H9 (cell line): Measurements from ENCODE around the gene ATM. TPM values are rescaled to one million over a fixed set of nuclear protein-coding genes. Genes with fewer than 3 reads are reported as not detected.

Experiments
- DNase-seq: peaks from one replicate; pipeline ENCODE4 v3.0.0-alpha.2; 2017
- H2AFZ ChIP-seq: one replicate; pipeline ENCODE4 v1.6.1; 2013; ENCODE audit warnings: mild to moderate bottlenecking, low read length, control low read depth, moderate library complexity
- H2AK5ac ChIP-seq: 2 replicates; pipeline ENCODE4 v1.6.1; 2013; ENCODE audit warnings: low read length, control low read depth, mixed read lengths; ENCODE audit not compliant: insufficient read length
- H2BK120ac ChIP-seq: one replicate; pipeline ENCODE4 v1.6.1; 2013; ENCODE audit warnings: low read depth, mild to moderate bottlenecking, low read length, control low read depth, inconsistent platforms; ENCODE audit not compliant: poor library complexity, severe bottlenecking
- H2BK12ac ChIP-seq: 2 replicates; pipeline ENCODE4 v1.6.1; 2013; ENCODE audit warnings: low read length, control low read depth, mixed read lengths, low read depth; ENCODE audit not compliant: insufficient read length
- H2BK15ac ChIP-seq: 2 replicates; pipeline ENCODE4 v1.6.1; 2013; ENCODE audit warnings: low read depth, low read length, control low read depth
- H2BK20ac ChIP-seq: one replicate; pipeline ENCODE4 v1.6.1; 2013; ENCODE audit warnings: low read depth, mild to moderate bottlenecking, low read length, control low read depth, inconsistent platforms; ENCODE audit not compliant: poor library complexity, severe bottlenecking
- H2BK5ac ChIP-seq: 2 replicates; pipeline ENCODE4 v1.6.1; 2013; ENCODE audit warnings: low read length, control low read depth, mixed read lengths; ENCODE audit not compliant: insufficient read length
- H3K14ac ChIP-seq: 2 replicates; pipeline ENCODE4 v1.6.1; 2013; ENCODE audit warnings: low read length, control low read depth; ENCODE audit not compliant: insufficient read depth
- H3K18ac ChIP-seq: 2 replicates; pipeline ENCODE4 v1.6.1; 2013; ENCODE audit warnings: low read depth, mild to moderate bottlenecking, mixed read lengths, low read length, control low read depth; ENCODE audit not compliant: insufficient read length
- H3K23ac ChIP-seq: 2 replicates; pipeline ENCODE4 v1.6.1; 2013; ENCODE audit warnings: low read length, control low read depth, mixed read lengths, low read depth; ENCODE audit not compliant: insufficient read length
- H3K23me2 ChIP-seq: 2 replicates; pipeline ENCODE4 v1.6.1; 2013; ENCODE audit warnings: low read depth, mild to moderate bottlenecking, mixed read lengths, low read length, control low read depth; ENCODE audit not compliant: insufficient read length, poor library complexity, severe bottlenecking
- H3K27ac ChIP-seq: 2 replicates; pipeline ENCODE4 v1.5.1; 2013; ENCODE audit warnings: low read length, control low read depth, mixed read lengths, low read depth; ENCODE audit not compliant: insufficient read length
- H3K27me3 ChIP-seq: 2 replicates; pipeline ENCODE4 v1.6.1; 2013; ENCODE audit warnings: low read length, control low read depth, inconsistent platforms; ENCODE audit not compliant: insufficient read depth
- H3K4ac ChIP-seq: 2 replicates; pipeline ENCODE4 v1.6.1; 2013; ENCODE audit warnings: low read depth, mild to moderate bottlenecking, control low read depth, inconsistent platforms, low read length, moderate library complexity
- H3K4me1 ChIP-seq: 2 replicates; pipeline ENCODE4 v1.6.1; 2013; ENCODE audit warnings: low read length, control low read depth, inconsistent platforms; ENCODE audit not compliant: insufficient read depth
- H3K4me2 ChIP-seq: 2 replicates; pipeline ENCODE4 v1.6.1; 2013; ENCODE audit warnings: low read length, control low read depth, mixed read lengths; ENCODE audit not compliant: insufficient read length, insufficient read depth
- H3K56ac ChIP-seq: 2 replicates; pipeline ENCODE4 v1.6.1; 2013; ENCODE audit warnings: low read depth, mild to moderate bottlenecking, mixed read lengths, low read length, control low read depth; ENCODE audit not compliant: insufficient read length
- H3K79me1 ChIP-seq: 2 replicates; pipeline ENCODE4 v1.6.1; 2013; ENCODE audit warnings: low read depth, mild to moderate bottlenecking, moderate library complexity, low read length, control low read depth, inconsistent platforms; ENCODE audit not compliant: insufficient read depth, poor library complexity, severe bottlenecking
- H3K79me2 ChIP-seq: 2 replicates; pipeline ENCODE4 v1.6.1; 2013; ENCODE audit warnings: low read length, control low read depth, inconsistent platforms; ENCODE audit not compliant: insufficient read depth
- H3K9ac ChIP-seq: 2 replicates; pipeline ENCODE4 v1.6.1; 2013; ENCODE audit warnings: low read length, control low read depth, mixed read lengths; ENCODE audit not compliant: insufficient read length; ENCODE audit errors: extremely low read depth
- H3K9me3 ChIP-seq: one replicate; pipeline ENCODE4 v1.6.1; 2013; ENCODE audit warnings: low read depth, low read length, inconsistent platforms; ENCODE audit not compliant: control insufficient read depth
- H3T11ph ChIP-seq: one replicate; pipeline ENCODE4 v1.6.1; 2013; ENCODE audit warnings: mild to moderate bottlenecking, low read length, control low read depth, inconsistent platforms
- H4K20me1 ChIP-seq: one replicate; pipeline ENCODE4 v1.6.1; 2013; ENCODE audit not compliant: control insufficient read depth, insufficient read length, insufficient read depth
- H4K5ac ChIP-seq: 2 replicates; pipeline ENCODE4 v1.6.1; 2013; ENCODE audit warnings: low read depth, mild to moderate bottlenecking, mixed read lengths, low read length, control low read depth; ENCODE audit not compliant: insufficient read length
- H4K8ac ChIP-seq: replicated peaks from 2 replicates; pipeline ENCODE4 v1.6.1; 2013; ENCODE audit warnings: low read length, control low read depth, mixed read lengths, low read depth; ENCODE audit not compliant: insufficient read length
- H4K91ac ChIP-seq: 2 replicates; pipeline ENCODE4 v1.6.1; 2013; ENCODE audit warnings: low read depth, mild to moderate bottlenecking, moderate library complexity, mixed read lengths, low read length, control low read depth; ENCODE audit not compliant: insufficient read length
- H3K27ac Mint-ChIP-seq, 3 experiments: 2 replicates in 2 of 3; 3 replicates in 1 of 3; pipeline ENCODE4 v1.8.0; 2020 to 2021; ENCODE audit warnings: mixed read lengths in 3 of 3, mild to moderate bottlenecking in 1 of 3, moderate library complexity in 1 of 3
- H3K27me3 Mint-ChIP-seq: 2 replicates; pipeline ENCODE4 v1.8.0; 2021; ENCODE audit warnings: low read depth, mild to moderate bottlenecking, moderate library complexity, mixed read lengths
- H3K36me3 Mint-ChIP-seq, 3 experiments: 2 replicates in 2 of 3; 3 replicates in 1 of 3; pipeline ENCODE4 v1.8.0; 2020 to 2021; ENCODE audit warnings: low read depth in 3 of 3, mixed read lengths in 3 of 3; ENCODE audit not compliant: insufficient read depth in 1 of 3
- H3K4me1 Mint-ChIP-seq, 2 experiments: 2 replicates each; pipeline ENCODE4 v1.8.0; 2020; ENCODE audit warnings: mixed read lengths in 2 of 2
- H3K4me3 Mint-ChIP-seq, 2 experiments: 2 replicates in 1 of 2; 3 replicates in 1 of 2; pipeline ENCODE4 v1.8.0; 2020 to 2021; ENCODE audit warnings: mild to moderate bottlenecking in 2 of 2, mixed read lengths in 2 of 2, moderate library complexity in 1 of 2
- H3K9me3 Mint-ChIP-seq, 2 experiments: 2 replicates in 1 of 2; 3 replicates in 1 of 2; pipeline ENCODE4 v1.8.0; 2020; ENCODE audit warnings: mild to moderate bottlenecking in 2 of 2, mixed read lengths in 2 of 2, moderate library complexity in 1 of 2
- CTCF ChIP-seq: fragments of 200-600 bp; sonication (generic); conservative IDR thresholded peaks from 3 replicates; pipeline ENCODE4 v1.8.0; 2021; ENCODE audit warnings: antibody characterized with exemption, mild to moderate bottlenecking
- WGBS: extraction: QIAGEN DNeasy Blood & Tissue Kit; methylation state at CpG from one replicate; pipeline ENCODE4 v1.1.7; 2013; ENCODE audit warnings: missing lambda C conversion rate, low lambda C conversion rate, mixed read lengths; ENCODE audit not compliant: insufficient read length; ENCODE audit errors: extremely low coverage; 5-methylcytosine and 5-hydroxymethylcytosine counted together
- total RNA-seq: library from RNA; stranded (reverse); gene quantifications from 2 replicates; pipeline ENCODE4 v1.2.1, GENCODE V29; 2021

The ATM gene
- total RNA-seq, 1 experiment from 2014 or later: 58.9 TPM

GRCh38 chr11:108289699-108290098 is 66.8 kb downstream of the ATM start:
- Histone ChIP-seq H3K27ac (no peak overlapping the region), H4K20me1 (no peaks in the 10 kb centered on the region), H3K9ac (no peak overlapping the region), H2AFZ (no peak overlapping the region), H3K79me2 (no peaks in the 10 kb centered on the region), H3K23ac (no peak overlapping the region), H4K5ac (no peak overlapping the region), H3K4ac (no peak overlapping the region), H2BK5ac (no peak overlapping the region), H3K4me1 (no peaks in the 10 kb centered on the region), H4K8ac (no peak overlapping the region), H2AK5ac (no peak overlapping the region), H3K23me2 (no peaks in the 10 kb centered on the region), H3K27me3 (no peaks in the 10 kb centered on the region), H2BK12ac (no peak overlapping the region), H3K79me1 (no peaks in the 10 kb centered on the region), H3K14ac (no peak overlapping the region), H3T11ph (no peak overlapping the region), H3K9me3 (no peaks in the 10 kb centered on the region), H2BK15ac (no peak overlapping the region), H2BK20ac (no peak overlapping the region), H2BK120ac (no peak overlapping the region), H3K4me2 (no peak overlapping the region), H3K18ac (no peak overlapping the region), H3K56ac (no peak overlapping the region), H4K91ac (no peak overlapping the region)
- Mint-ChIP-seq H3K4me3 (no peak overlapping the region), H3K9me3 (no peaks in the 10 kb centered on the region), H3K27ac (no peak overlapping the region), H3K4me1 (no peaks in the 10 kb centered on the region), H3K27me3 (no peaks in the 10 kb centered on the region), H3K36me3 (peaks cover 14 to 53% (median 36%) of the 10 kb centered on the region in 3 experiments; a peak in 6 of 7 replicates)
- no CpG with 5 or more reads among the region's 6 CpGs for WGBS
- no peak for DNase-seq
- no peak for TF ChIP-seq CTCF
